ENCODE measurements around the gene L1CAM.

Gene L1CAM

GRCh38 chrX:153908219-153908860, 22.4 kb upstream of the L1CAM start:
- H3K27ac ChIP-seq: no peak overlapping the region

GRCh38 chrX:153907456-153907855, 21.5 kb upstream of the L1CAM start:
- H3K27ac ChIP-seq: no peak overlapping the region
- TF ChIP-seq, protein P1, sequence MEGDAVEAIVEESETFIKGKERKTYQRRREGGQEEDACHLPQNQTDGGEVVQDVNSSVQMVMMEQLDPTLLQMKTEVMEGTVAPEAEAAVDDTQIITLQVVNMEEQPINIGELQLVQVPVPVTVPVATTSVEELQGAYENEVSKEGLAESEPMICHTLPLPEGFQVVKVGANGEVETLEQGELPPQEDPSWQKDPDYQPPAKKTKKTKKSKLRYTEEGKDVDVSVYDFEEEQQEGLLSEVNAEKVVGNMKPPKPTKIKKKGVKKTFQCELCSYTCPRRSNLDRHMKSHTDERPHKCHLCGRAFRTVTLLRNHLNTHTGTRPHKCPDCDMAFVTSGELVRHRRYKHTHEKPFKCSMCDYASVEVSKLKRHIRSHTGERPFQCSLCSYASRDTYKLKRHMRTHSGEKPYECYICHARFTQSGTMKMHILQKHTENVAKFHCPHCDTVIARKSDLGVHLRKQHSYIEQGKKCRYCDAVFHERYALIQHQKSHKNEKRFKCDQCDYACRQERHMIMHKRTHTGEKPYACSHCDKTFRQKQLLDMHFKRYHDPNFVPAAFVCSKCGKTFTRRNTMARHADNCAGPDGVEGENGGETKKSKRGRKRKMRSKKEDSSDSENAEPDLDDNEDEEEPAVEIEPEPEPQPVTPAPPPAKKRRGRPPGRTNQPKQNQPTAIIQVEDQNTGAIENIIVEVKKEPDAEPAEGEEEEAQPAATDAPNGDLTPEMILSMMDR (IDR thresholded peaks at IDR 0.05): no peak
- no peak for TF ChIP-seq ZFX (IDR thresholded peaks at IDR 0.05; ENCODE audit: borderline replicate concordance)

More at GRCh38 chrX:153908219-153908860, 22.4 kb upstream of the L1CAM start:
- TF ChIP-seq, protein P1 (IDR thresholded peaks at IDR 0.05): no peak
- no peak for TF ChIP-seq ZFX (IDR thresholded peaks at IDR 0.05; ENCODE audit: borderline replicate concordance)

- TF ChIP-seq ZFX (IDR thresholded peaks at IDR 0.05; ENCODE audit: borderline replicate concordance): no peak
- TF ChIP-seq, protein P1 (IDR thresholded peaks at IDR 0.05): no peak
- H3K27ac ChIP-seq: no peak overlapping the region
These were observed 20.3 kb upstream of the L1CAM start for GRCh38 chrX:153906126-153906917.

- TF ChIP-seq ZFX (IDR thresholded peaks at IDR 0.05; ENCODE audit: borderline replicate concordance): no peak
- TF ChIP-seq, protein P1 (IDR thresholded peaks at IDR 0.05): no peak
- H3K27ac ChIP-seq: no peak overlapping the region
These were observed 19.6 kb upstream of the L1CAM start for GRCh38 chrX:153905481-153906095.

DNA sequence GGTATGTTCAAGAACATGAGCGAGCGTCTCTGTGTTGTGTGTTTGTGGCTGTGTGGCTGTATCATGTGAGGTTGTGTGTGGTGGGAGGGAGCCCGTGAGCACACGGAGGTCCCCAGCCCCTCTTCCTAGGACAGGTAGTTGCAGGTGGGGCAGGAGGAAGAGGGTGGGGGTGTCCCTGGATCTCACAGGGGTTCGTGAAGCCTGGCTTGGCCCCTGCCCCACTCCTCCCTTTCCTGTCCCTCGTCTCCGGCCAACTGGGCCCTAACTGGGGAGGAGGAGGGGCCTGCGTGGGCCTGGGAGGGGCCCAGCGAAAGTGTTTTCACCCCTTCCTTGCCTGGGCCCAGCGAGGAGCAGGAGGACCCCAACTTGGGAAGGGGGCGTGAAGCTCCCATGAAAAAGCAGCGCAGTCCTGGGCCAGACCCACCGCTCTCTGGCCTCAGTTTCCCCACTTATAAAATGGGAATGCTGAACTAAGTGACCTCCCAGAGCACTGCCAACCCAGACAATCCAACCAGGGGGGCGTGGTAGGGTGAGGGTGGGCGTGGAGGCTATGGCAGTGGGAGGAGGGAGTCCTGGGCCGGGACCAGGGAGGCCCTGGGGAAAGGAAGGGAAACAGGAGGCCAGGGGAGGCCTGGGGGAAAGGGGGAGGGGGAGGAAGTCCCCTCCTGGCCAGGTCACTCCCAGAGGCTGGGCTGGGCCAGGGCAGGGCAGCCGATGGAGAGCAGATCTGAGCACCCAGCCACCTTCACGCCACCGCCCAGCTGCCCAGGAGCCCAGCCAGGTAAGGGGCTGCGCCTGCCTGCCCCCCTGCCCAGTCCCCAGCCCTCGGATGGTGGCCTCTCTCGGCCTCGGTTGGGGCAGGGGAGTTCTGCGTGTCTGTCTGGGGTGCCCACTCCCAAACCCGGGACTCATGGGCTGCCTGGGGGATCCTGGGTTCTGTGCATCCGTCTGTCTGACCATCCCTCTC, 18.3 kb upstream of the L1CAM start, which contains the start of gene AVPR2:
Gene AVPR2, plus strand, starts transcription at position 683 of the 967 bp plus-strand sequence. CDS start 473 bp downstream, outside the sequence.
- TF ChIP-seq, protein P1 (IDR thresholded peaks at IDR 0.05): no peak
- no peak for TF ChIP-seq ZFX (IDR thresholded peaks at IDR 0.05; ENCODE audit: borderline replicate concordance)
- H3K27ac ChIP-seq: no peak within 1 kb of the TSS

DNA sequence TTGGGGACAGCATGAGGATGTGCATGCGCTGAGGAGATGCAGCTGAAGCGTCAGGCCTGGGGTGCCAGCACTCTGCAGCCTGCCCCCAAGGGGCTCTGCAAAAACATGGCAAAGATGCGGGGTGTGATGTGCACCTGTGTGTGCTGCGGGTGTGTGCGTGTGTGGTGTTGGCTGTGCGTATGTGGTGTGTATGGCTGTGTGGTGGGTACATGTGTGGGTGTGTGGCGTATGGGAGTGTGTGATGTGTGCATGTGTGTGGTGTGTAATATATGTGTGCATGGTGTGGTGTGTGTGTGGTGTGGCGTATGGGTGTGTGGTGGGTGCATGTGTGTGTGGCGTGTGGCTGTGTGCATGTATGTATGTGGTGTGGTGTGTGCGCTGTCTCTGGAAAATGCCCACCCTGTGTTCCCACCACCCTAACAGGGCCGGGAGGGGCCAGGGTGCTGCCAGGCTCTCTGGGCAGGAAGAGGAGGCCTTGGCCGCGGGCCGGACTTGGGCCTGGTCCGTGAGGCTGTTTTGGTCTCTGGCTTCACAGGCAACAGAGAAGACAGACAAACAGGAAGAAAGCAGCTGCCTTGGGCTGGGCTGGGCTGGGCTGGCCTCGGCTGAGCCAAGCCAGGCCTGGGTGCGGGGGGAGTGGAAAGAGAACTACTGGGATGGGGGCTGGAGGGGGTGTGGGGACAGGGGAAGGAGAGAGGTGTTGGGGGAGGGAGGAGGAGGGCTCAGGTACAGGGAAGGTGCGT, 17.4 kb upstream of the L1CAM start:
- no peak for TF ChIP-seq ZFX (IDR thresholded peaks at IDR 0.05; ENCODE audit: borderline replicate concordance)
- TF ChIP-seq, protein P1 (IDR thresholded peaks at IDR 0.05): no peak

More for the DNA sequence above, 17.4 kb upstream of the L1CAM start:
- no peak overlapping the region for H3K27ac ChIP-seq

Measured in 22Rv1 (cell line).